ENCODE results near the gene URB1. TPM values are rescaled to one million over a fixed set of nuclear protein-coding genes. Genes with fewer than 3 reads are reported as not detected.
"Not testable (repeated sequence)": the region's sequence is repeated elsewhere in the genome, so short reads cannot be mapped to it uniquely, and the experiment has no call there.

The URB1 gene
- total RNA-seq: 10 to 100 TPM; 14.4 to 29.6 (median 19.6) TPM
- 1 to 10 TPM; 7.6 to 9.1 TPM for polyA plus RNA-seq
- long read RNA-seq, donor 1, partial matches to known transcripts: 33 of 39 reads
- long read RNA-seq, donor 1, other reads (novel, unspliced or antisense): 6 of 39 reads
- long read RNA-seq, donor 2: 0 reads
- long read RNA-seq, donor 3, partial matches to known transcripts: 42 of 49 reads
- long read RNA-seq, donor 3, other reads (novel, unspliced or antisense): 7 of 49 reads

GRCh38 chr21:32392880-32393676 lies at the start of gene URB1:
TSS of gene URB1 (minus strand) at chr21:32393012. CDS start at chr21:32392910, 102 bp downstream.
- Histone ChIP-seq H3K4me1 (ENCODE audit: insufficient read depth) (peaks cover 5% of the 10 kb centered on the region), H3K9me3 (no peaks in the 10 kb centered on the region), H3K4me3 (peak within 1 kb of the TSS; percentile 98), H3K27ac (no peak within 1 kb of the TSS), H3K36me3 (no peaks in the 10 kb centered on the region), H3K27me3 (no peaks in the 10 kb centered on the region)
- TF ChIP-seq EP300 (IDR thresholded peaks at IDR 0.05): no peak
- TF ChIP-seq, protein P1, sequence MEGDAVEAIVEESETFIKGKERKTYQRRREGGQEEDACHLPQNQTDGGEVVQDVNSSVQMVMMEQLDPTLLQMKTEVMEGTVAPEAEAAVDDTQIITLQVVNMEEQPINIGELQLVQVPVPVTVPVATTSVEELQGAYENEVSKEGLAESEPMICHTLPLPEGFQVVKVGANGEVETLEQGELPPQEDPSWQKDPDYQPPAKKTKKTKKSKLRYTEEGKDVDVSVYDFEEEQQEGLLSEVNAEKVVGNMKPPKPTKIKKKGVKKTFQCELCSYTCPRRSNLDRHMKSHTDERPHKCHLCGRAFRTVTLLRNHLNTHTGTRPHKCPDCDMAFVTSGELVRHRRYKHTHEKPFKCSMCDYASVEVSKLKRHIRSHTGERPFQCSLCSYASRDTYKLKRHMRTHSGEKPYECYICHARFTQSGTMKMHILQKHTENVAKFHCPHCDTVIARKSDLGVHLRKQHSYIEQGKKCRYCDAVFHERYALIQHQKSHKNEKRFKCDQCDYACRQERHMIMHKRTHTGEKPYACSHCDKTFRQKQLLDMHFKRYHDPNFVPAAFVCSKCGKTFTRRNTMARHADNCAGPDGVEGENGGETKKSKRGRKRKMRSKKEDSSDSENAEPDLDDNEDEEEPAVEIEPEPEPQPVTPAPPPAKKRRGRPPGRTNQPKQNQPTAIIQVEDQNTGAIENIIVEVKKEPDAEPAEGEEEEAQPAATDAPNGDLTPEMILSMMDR (IDR thresholded peaks at IDR 0.05): no peak
- TF ChIP-seq POLR2A (IDR thresholded peaks at IDR 0.05): peak; percentile 77
- intact Hi-C loops (cut with DNase I): no loop called here
- WGBS, 3 donors: 3 to 4% (median 3%) methylated on average over 58 to 59 of the region's 59 CpGs
- peak; percentile 93 to 98 (median 97) for DNase-seq

- no peak overlapping the region for H3K4me3 ChIP-seq
- intact Hi-C loops (cut with DNase I): no loop called here
- no peaks in the 10 kb centered on the region for H3K9me3 ChIP-seq
- no peak overlapping the region for H3K27ac ChIP-seq
- DNase-seq: no peak
- H3K27me3 ChIP-seq: no peaks in the 10 kb centered on the region
- no peaks in the 10 kb centered on the region for H3K36me3 ChIP-seq
- TF ChIP-seq EP300 (IDR thresholded peaks at IDR 0.05): no peak
- 59 to 77% (median 63%) methylated on average over 12 of the region's 12 CpGs for WGBS, 3 donors
- no peaks in the 10 kb centered on the region for H3K4me1 ChIP-seq (ENCODE audit: insufficient read depth)
Measured at GRCh38 chr21:32437729-32438128, 44.9 kb upstream of the URB1 start.

- H3K9me3 ChIP-seq; DNase-seq; H3K27ac ChIP-seq; H3K4me3 ChIP-seq; H3K36me3 ChIP-seq; H3K27me3 ChIP-seq; intact Hi-C loops (cut with DNase I); H3K4me1 ChIP-seq (ENCODE audit: insufficient read depth): not testable (repeated sequence)
- 76 to 83% (median 81%) methylated on average over 15 of the region's 15 CpGs for WGBS, 3 donors
Measured at GRCh38 chr21:32432982-32433660, 40.3 kb upstream of the URB1 start.

- H3K4me3 ChIP-seq: no peak overlapping the region
- no peak overlapping the region for H3K27ac ChIP-seq
- no peaks in the 10 kb centered on the region for H3K36me3 ChIP-seq
- 60 to 67% (median 62%) methylated on average over 10 of the region's 10 CpGs for WGBS, 3 donors
- H3K4me1 ChIP-seq (ENCODE audit: insufficient read depth): no peaks in the 10 kb centered on the region
- no peak for DNase-seq
- H3K9me3 ChIP-seq: no peaks in the 10 kb centered on the region
- TF ChIP-seq EP300 (IDR thresholded peaks at IDR 0.05) (no peak), POLR2A (IDR thresholded peaks at IDR 0.05) (no peak)
- TF ChIP-seq, protein P1 (IDR thresholded peaks at IDR 0.05): no peak
- H3K27me3 ChIP-seq: no peaks in the 10 kb centered on the region
- intact Hi-C loops (cut with DNase I): no loop called here
Measured at GRCh38 chr21:32427958-32428623, 35.3 kb upstream of the URB1 start.

DNA sequence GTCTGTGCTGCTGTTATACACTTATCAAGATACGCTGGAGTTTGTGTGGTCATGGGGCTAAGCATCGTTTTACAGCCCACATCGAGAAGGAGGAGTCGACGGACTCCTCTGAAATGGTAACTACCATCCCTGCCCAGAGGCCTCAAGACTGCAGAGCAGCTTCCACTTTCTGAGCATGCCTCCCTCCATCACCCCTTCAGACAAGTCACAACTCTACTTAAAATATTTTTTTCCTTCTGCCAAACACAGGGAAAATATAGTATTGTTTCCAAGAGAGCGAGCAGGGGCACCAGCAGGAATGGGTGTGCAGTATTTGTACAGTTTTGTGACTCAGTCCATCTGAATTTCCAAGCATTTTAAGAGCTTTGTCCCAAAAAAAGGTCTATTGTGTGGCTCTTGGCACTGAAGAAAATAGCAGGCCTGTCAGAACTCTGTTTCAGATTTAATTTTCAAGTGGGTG lies 33.8 kb upstream of the URB1 start:
- WGBS, 3 donors: 50 to 58% (median 57%) methylated on average over 6 of the region's 6 CpGs
- TF ChIP-seq POLR2A (IDR thresholded peaks at IDR 0.05): no peak
- TF ChIP-seq, protein P1 (IDR thresholded peaks at IDR 0.05): no peak
- TF ChIP-seq EP300 (IDR thresholded peaks at IDR 0.05): no peak

More for the DNA sequence above, 33.8 kb upstream of the URB1 start:
- no peaks in the 10 kb centered on the region for H3K4me1 ChIP-seq (ENCODE audit: insufficient read depth)
- DNase-seq: no peak
- no peak overlapping the region for H3K4me3 ChIP-seq
- H3K27ac ChIP-seq: no peak overlapping the region
- intact Hi-C loops (cut with DNase I): no loop called here
- H3K27me3 ChIP-seq: no peaks in the 10 kb centered on the region
- no peaks in the 10 kb centered on the region for H3K9me3 ChIP-seq
- H3K36me3 ChIP-seq: no peaks in the 10 kb centered on the region
